RPMI7951 (cell line): Measurements from ENCODE around the gene BARHL2. TPM values are rescaled to one million over a fixed set of nuclear protein-coding genes. Genes with fewer than 3 reads are reported as not detected.
A peak's percentile ranks its signal among the peaks of the same experiment; 100 is the strongest.

Source experiments
- DNase-seq: peaks from one replicate; pipeline ENCODE4 v3.0.0-alpha.2; 2012; ENCODE audit warnings: low read depth
- total RNA-seq: library from RNA; depleted of rRNA; stranded (reverse); fragments of >200 nt; shearing (Covaris generic); gene quantifications from 2 replicates; pipeline ENCODE4 v1.2.3, GENCODE V29; 2014; rRNA removed

BARHL2 gene
- total RNA-seq, result not detected in 2 replicates

DNA sequence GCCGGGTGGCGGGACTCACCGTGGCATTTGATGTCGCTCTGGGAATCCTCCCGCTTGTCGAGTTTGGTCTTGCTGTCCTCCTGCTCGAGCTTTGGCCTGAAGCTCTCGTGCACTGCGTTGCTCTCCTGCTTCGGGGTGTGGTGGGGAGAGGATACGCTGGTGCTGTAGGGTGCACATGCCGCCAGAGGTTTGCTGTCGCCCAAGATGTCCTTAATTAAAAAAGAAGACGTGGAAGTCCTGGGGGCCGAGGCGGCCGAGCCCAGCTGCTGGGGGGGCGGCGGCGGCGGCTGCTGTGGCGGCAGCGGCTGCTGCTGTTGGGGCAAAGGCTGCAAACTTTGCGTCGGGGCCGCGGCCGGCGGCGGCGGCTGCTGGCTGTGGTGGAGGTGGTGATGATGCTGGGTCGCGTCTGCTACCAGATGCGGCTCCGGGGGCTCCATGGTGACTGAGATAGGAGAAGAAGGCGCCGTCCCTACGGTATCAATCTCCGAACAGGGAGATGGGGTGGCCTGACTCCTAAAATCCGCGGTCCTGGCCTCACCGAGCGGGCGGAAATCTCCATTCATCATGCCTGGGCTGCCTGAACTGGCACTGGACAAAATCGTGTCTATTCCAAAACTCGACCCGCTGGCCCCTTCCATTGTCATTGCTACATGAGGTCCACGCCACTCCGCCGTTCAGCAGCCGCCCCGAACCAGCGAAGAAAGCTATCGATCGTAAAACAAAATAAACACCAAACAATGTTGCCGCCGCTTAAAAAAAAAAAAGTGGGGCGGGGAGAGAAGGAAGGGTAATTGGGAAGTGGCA, at the start of gene BARHL2:
BARHL2 (minus strand) TSS at position 751 of the 804 bp plus-strand sequence; CDS start at position 644, 107 bp downstream.
- DNase-seq, result no peak

- peak; percentile 56 for DNase-seq
These were observed 46.8 kb upstream of the BARHL2 start for GRCh38 chr1:90763930-90764329.

GRCh38 chr1:90763506-90763905, 46.4 kb upstream of the BARHL2 start:
- no peak for DNase-seq

DNA sequence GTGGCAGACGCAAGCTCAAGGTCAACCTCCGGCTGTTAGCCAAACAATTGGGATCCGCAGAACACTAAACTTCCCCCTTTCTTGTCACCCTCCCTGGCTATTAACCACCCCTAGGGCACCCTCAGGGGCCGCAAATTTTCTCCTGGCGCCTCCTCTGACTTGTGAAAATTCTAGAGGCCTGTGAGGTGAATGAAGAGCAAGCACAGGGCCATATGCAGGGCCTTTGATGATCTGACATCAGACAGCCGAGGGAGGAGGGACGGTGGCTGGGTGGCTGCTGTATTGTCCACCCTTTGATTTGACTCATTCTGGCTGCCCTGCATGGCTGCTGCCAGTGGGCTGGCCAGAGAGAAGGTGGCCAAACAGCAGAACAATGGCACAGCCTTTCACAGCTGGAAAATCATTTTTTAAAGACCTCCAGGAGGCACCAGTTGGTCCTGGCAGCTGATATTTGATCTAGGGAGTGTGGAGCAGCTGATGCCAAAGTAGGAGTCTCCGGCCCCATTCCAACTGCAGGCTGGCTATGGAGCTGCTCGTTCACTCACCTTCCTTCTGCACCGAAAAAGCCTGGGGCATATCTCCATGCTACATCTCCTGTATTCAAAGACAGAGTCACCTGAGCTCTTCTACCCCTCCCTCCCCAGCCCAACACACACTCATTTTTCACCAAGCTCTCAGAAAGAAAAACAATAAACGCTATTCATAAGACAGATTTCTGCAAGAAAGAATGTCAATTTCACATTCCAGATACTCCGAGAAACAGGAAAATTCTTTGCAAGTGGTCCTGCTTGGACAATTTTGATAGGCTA, 44.9 kb upstream of the BARHL2 start:
- no peak for DNase-seq

DNA sequence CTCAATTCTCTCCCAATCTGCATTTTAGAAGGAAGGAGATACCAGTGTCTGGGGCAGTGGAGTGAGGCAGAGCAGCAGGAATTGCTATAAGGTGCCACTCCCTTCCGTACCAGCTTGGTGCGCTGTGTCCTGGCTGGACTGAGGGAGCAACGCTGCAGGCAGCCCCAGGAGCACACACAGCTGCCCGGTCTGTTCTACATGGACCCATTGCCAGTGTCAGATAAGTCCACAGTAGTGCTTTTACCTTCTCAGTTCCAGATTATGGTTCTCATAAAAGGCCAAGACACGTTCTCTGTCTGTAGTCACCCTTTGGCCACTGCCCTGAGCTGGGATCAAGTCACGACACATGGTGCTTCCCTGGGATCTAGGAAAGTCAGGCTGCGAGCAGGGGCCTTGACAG, 44.1 kb upstream of the BARHL2 start:
- DNase-seq, result no peak

- no peak for DNase-seq
These were observed 36.5 kb upstream of the BARHL2 start for GRCh38 chr1:90753556-90753955.

GRCh38 chr1:90748668-90749067, 31.6 kb upstream of the BARHL2 start:
- DNase-seq, result no peak

DNA sequence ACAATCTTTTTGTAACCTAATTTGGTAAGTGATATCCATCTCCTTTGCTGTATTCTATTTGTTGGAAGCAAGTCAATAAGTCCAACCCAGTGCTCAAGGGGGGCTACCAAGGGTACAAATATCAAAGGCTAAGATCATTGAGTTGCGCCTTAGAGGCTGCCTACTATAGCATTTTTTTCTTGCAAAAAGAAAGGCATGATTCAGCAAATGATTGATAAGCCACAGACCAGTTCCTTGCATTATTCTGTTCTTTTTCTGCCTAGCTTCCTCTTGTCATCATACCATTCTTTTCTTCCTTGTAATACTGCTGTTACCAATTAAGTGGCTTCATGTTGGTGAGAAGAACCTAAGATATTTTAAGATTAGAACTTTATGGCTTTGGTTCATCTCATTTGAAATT, 29.8 kb upstream of the BARHL2 start:
- DNase-seq, result no peak

DNA sequence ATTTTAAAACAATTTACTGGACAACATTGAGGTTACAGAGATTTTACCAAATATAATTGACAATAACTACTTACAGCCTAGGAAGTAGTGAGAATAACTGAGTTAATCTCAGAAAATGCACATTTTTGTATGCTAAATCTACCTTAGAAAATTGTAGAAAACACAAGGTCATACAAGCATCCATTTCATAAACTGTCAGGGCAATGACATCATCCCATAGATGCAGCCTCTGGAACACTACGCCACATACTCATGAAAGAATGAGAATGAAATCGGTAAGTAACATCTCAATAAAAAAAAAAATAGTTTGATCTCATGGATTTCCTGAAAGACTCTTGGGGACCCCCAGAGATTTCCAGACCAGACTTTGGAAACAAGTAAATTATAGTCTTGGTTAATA, 28.9 kb upstream of the BARHL2 start:
- no peak for DNase-seq

DNA sequence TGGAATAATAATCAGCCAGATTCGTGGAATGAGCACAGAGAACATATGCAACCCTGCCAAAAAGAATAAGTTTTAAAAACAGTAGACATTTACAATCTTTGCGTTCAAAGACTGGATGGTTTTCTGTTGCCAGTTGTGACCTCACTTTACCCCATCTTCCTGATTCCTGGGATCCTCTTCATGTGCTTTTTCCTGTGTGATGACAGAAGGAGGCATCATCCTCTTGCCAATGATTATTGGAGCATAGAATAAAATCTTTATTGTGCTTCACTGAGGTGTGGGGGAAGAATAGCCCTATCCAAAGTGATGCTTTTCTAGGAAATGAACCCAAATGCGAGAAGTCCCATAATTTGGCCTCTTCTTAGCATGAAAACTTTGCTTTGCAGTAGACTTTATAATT, 15.0 kb upstream of the BARHL2 start:
- no peak for DNase-seq

DNA sequence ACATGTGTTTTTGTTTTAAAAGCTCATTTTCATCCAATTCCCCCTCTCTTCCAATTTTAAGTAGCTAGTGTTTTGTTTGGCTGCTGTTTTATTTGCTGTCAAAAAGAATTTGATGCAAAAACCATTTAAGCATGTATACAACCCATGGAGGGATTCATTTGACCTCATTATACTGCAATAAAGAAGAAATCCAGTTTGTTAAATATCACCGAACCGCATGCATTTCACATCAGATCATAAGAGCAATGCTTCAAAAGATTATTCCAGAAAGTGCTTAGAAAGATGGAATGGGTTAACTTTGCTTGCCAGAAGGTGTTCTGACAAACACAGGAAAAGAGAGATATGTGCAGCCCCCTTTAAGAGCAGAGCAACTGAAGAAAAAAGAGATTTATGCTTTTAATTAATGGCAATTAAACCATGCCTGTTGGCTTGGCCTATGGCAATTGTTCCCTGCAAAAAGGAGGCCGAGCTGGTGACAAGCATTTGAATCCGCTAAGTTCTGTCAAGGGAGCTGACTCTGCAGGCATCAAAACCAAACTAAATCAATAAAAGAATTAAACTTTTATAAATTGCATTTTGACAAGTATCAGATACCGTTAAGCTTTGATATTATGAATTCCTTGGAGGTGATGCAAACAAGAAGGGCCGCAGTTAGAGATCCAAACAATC, 14.4 kb upstream of the BARHL2 start:
- no peak for DNase-seq

DNA sequence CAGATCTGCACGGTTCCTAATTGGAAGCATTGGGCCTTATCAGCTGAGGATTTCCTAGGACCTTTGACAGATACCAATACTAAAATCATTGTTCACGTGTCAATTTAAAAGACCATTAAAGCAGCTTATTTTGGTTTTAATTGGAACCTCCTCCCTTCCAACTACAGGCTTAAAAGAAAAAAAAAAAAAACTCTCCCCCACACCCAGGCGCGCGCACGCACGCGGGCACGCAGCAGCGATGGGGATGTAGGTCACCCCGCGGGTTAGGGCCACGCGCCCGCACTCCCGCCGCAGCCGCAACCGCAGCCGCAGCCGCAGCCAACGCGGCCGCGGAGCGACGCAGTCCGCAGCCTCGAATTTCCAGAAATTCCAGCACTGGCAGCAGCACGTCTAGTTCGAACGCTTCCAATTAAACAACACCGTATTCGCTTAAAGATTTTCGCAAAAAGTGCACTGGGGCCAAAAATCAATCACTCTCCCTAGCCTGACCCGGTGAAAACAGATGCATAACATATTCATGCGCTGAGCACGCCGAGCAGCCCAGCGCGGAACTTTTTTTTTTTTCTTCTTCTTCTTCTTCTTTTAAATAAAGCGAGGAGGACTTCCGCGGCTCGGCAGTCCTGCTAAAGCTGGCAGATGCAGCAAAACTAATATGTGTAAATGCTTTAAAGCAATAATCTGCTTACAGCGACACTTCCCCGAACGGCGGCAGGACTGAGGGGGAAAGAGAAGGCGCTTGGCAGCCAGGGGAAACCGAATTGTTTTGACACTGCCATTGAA, 13.3 kb upstream of the BARHL2 start:
- no peak for DNase-seq

DNA sequence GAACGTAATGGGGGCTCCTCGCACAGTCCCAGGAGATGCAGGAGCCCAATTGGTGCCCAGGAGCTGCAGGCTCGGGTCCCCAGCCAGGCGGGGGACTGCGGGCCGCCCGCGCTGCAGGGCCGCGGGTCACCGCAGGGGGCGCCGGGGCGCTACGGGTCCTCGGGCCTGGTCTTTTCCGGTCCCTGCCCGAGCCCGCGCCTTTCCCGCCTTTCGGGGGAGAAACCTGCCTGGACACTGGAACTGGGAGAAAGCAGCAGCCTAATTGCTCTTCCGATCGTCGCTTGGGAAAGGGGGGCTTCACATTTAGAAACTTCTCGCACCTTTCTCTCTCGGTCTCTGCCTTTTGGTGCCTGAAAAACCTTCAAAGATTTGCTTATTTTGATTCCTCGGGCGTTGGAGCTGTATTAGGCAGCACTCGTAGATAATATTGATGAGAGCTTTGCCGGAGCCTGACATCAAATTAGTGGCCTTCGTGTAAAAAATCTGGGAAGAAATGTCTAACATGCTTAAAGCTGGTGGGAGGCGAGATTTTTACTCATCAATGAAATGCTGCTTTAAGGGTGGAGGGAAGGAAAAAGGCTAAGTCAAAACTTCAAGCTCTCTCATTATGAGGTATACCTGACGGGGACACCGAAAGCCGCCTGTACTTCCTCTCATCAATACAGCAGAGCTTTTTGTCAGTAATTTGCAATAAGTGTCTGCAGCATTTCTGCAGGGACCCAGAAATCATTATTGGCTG, 12.6 kb upstream of the BARHL2 start:
- no peak for DNase-seq

- no peak for DNase-seq
These were observed 11.6 kb upstream of the BARHL2 start for GRCh38 chr1:90728502-90729287.

GRCh38 chr1:90727917-90728501, 10.9 kb upstream of the BARHL2 start:
- DNase-seq, result no peak

- DNase-seq, result no peak
These were observed 9.9 kb upstream of the BARHL2 start for GRCh38 chr1:90726986-90727480.

DNA sequence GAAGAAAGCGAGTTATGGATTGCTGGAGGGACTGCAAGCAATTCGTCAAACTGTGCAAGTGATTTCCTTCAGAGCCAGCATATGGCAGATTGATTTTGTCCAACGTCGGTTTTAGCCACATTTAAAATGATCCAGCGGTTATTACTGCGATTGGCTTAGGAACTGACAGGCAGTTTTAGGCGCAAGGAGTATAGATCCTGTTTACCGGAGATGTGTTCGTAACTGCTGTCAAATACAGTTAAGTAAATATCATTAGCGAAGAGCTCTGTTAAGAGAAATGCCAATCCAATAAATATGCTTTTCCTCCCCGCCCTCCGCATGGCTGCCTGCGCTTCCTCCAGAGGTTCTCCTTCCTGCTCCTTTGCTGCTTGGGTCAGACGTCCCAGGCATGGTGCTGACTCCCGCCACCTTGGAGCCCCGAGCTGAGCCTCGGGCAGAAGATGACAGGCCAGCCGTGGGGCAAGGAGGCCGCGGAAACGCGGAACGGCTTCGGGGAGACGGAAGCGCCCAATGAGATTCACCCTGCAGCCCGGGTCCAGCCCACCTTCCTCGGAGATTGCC, 9.4 kb upstream of the BARHL2 start:
- DNase-seq, result no peak

DNA sequence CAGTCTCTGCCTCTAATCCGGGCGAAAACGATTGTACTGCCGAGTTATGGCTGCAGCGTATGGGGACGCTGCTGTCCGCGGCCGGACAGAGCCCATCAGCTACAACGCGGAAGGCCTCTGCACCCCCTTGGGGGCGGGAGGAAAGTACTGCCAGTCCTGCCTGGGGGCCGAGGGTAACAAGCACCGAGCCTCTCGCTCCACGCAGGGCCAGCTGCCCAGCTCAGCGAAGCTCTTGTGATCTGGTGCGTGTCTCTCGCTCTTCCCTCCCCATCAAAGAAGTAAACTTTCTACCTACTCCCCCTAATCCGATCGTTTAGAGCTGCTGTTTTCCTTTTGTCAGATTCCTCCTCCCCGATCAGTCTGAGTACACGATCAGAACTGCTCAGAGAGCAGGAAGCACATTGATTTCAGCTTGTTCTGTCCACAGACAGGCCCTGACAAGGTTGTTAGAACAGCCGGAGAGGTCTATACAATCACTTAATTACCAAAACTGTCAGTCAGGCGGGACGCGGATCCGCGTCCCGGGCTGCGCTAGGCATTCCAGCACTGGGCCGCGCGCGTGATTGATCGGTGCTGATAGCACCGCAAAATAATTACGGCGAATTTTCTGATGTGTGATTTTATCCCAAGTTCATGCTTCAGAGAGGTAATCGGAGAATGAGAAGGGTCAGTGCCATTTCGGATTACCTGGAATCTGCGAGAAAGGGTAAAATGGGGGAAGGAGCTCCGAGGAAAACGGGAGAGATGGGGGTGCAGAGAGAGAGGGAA, 8.7 kb upstream of the BARHL2 start:
- no peak for DNase-seq
